Endodermal cell (in vitro differentiated cells): ENCODE measurements around the gene LPP. TPM values are rescaled to one million over a fixed set of nuclear protein-coding genes. Genes with fewer than 3 reads are reported as not detected.

Experiments
- DNase-seq: peaks from one replicate; pipeline ENCODE4 v3.0.0-alpha.2; 2017
- H3K27ac ChIP-seq: 2 replicates; pipeline ENCODE4 v1.5.1; 2013; ENCODE audit warnings: mild to moderate bottlenecking, low read depth, low read length, moderate library complexity
- H3K27me3 ChIP-seq: 2 replicates; pipeline ENCODE4 v1.6.1; 2013; ENCODE audit warnings: mild to moderate bottlenecking, low read length, moderate library complexity; ENCODE audit not compliant: insufficient read depth, control insufficient read depth, poor library complexity, severe bottlenecking
- H3K36me3 ChIP-seq: 2 replicates; pipeline ENCODE4 v1.7.0; 2013; ENCODE audit warnings: mild to moderate bottlenecking, low read length, moderate library complexity; ENCODE audit not compliant: control insufficient read depth, insufficient read depth
- H3K4me1 ChIP-seq: one replicate; pipeline ENCODE4 v1.7.0; 2013; ENCODE audit warnings: low read length; ENCODE audit not compliant: control insufficient read depth, insufficient read depth
- H3K4me3 ChIP-seq: 2 replicates; pipeline ENCODE4 v1.5.1; 2013; ENCODE audit warnings: mild to moderate bottlenecking, low read length, moderate library complexity
- H3K9ac ChIP-seq: 2 replicates; pipeline ENCODE4 v1.6.1; 2013; ENCODE audit warnings: mild to moderate bottlenecking, low read length, moderate library complexity; ENCODE audit not compliant: poor library complexity, severe bottlenecking; ENCODE audit errors: extremely low read depth
- H3K9me3 ChIP-seq: 2 replicates; pipeline ENCODE4 v1.6.1; 2013; ENCODE audit warnings: mild to moderate bottlenecking, low read length, moderate library complexity; ENCODE audit not compliant: control insufficient read depth
- H3K27ac Mint-ChIP-seq: 2 replicates; pipeline ENCODE4 v1.8.0; 2020; ENCODE audit warnings: mixed read lengths
- H3K27me3 Mint-ChIP-seq: 2 replicates; pipeline ENCODE4 v1.8.0; 2021; ENCODE audit warnings: mild to moderate bottlenecking, mixed read lengths; ENCODE audit not compliant: insufficient read depth
- H3K36me3 Mint-ChIP-seq: 2 replicates; pipeline ENCODE4 v1.8.0; 2020; ENCODE audit warnings: low read depth, mixed read lengths
- H3K4me1 Mint-ChIP-seq: 2 replicates; pipeline ENCODE4 v1.8.0; 2020; ENCODE audit warnings: mixed read lengths
- H3K4me3 Mint-ChIP-seq: 2 replicates; pipeline ENCODE4 v1.8.0; 2020; ENCODE audit warnings: mild to moderate bottlenecking, moderate library complexity, mixed read lengths
- H3K9me3 Mint-ChIP-seq: 2 replicates; pipeline ENCODE4 v1.8.0; 2020; ENCODE audit warnings: mild to moderate bottlenecking, mixed read lengths
- WGBS, 2 experiments: methylation state at CpG; one replicate each; pipeline versions ENCODE4 v1.1.5 to v1.1.7; 2013; ENCODE audit warnings: missing lambda C conversion rate in 2 of 2, mixed read lengths in 1 of 2; ENCODE audit not compliant: insufficient coverage in 1 of 2, insufficient read length in 1 of 2; 5-methylcytosine and 5-hydroxymethylcytosine counted together
- total RNA-seq, 2 donors: library from RNA; stranded (reverse); fragmentation: NEBNext Ultra II Directional in 1 of 2; extraction: Animal tissue kit (Norgen Biotek cat#: 25700) in 1 of 2; gene quantifications; 2 replicates in 1 of 2; 3 replicates in 1 of 2; pipeline ENCODE4 v1.2.1, GENCODE V29; 2021
- TF ChIP-seq, protein P1 (sequence below): fragments of 200-600 bp; sonication (generic); conservative IDR thresholded peaks from 2 replicates; pipeline ENCODE4 v1.5.0; 2021; ENCODE audit warnings: antibody characterized with exemption, mild to moderate bottlenecking

The LPP gene
- total RNA-seq, 2 donors from 2014 or later = 78.0 to 105 TPM

DNA sequence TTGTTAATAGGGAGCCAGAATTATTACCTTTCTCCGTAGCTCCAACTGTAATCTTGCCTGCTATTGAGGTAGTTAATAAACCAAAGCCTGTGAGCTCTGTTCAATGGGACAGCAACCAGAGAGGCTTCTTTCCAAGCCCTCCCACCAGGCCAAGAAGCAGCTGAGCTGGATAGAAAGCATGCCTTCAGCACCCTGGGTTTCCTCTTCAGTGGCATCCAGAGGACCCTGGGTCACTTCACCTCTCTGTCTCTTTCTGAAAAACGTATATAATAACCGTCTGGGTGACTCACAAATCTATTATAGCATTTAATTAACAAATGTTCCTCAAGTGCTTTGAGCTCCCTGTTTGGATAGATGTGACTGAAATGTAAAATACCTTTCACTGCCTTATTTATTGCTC lies 420.0 kb downstream of the LPP start:
- Histone ChIP-seq H3K4me3 (no peak overlapping the region), H3K9me3 (no peaks in the 10 kb centered on the region), H3K27ac (no peak overlapping the region), H3K4me1 (no peaks in the 10 kb centered on the region), H3K9ac (no peak overlapping the region), H3K36me3 (peaks cover 1% of the 10 kb centered on the region), H3K27me3 (no peaks in the 10 kb centered on the region)
- H3K4me3 Mint-ChIP-seq = no peak overlapping the region
- H3K27ac Mint-ChIP-seq = no peak overlapping the region
- H3K27me3 Mint-ChIP-seq = no peaks in the 10 kb centered on the region
- H3K9me3 Mint-ChIP-seq = no peaks in the 10 kb centered on the region
- 95% methylated on average over 3 of the region's 3 CpGs; no CpG with 5 or more reads in 1 of the 2 experiments for WGBS, 2 experiments
- DNase-seq = peak; percentile 48
- no peaks in the 10 kb centered on the region for H3K4me1 Mint-ChIP-seq
- TF ChIP-seq, protein P1, sequence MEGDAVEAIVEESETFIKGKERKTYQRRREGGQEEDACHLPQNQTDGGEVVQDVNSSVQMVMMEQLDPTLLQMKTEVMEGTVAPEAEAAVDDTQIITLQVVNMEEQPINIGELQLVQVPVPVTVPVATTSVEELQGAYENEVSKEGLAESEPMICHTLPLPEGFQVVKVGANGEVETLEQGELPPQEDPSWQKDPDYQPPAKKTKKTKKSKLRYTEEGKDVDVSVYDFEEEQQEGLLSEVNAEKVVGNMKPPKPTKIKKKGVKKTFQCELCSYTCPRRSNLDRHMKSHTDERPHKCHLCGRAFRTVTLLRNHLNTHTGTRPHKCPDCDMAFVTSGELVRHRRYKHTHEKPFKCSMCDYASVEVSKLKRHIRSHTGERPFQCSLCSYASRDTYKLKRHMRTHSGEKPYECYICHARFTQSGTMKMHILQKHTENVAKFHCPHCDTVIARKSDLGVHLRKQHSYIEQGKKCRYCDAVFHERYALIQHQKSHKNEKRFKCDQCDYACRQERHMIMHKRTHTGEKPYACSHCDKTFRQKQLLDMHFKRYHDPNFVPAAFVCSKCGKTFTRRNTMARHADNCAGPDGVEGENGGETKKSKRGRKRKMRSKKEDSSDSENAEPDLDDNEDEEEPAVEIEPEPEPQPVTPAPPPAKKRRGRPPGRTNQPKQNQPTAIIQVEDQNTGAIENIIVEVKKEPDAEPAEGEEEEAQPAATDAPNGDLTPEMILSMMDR = no peak
- peaks cover 2% of the 10 kb centered on the region for H3K36me3 Mint-ChIP-seq

DNA sequence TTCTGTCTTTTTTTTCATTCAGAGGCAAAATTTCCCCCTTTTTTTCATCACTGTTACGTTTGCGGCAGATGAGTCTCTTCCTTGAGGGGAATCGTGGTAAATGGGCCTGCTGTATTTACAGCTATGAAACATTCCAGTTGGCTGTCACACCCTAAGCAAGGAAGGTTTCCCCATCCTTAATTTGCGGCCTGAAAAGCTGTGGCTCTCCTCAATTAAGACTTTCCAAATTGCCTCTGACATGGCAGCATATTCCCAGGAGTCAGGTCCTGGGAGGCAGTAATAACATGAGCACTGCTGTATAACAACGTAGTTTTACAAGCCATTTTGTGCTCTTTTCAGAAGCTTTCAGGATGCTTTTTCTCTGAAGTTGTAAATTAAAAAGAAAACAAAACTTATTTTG lies 420.9 kb downstream of the LPP start:
- no peaks in the 10 kb centered on the region for H3K9me3 Mint-ChIP-seq
- H3K27ac Mint-ChIP-seq = no peak overlapping the region

DNA sequence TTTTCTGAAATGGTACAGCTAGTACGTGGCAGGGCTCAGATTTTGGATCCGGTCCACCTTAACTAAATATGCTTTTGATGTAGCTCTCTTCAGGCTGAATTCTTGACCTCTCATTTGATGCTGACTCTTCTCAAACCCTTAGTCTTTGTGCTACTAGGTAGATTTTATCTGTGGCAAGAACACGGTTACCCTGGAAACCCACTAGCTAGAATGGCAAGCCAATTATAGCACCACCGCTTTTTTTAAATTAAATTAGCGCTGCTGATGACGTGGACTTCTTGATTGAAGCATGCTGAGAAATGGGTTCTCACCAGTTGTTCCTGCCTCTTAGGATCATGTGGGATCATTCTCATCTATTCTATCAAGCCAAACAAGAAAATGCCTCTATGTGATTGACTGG lies 421.5 kb downstream of the LPP start:
- DNase-seq = no peak
- Histone ChIP-seq H3K27me3 (no peaks in the 10 kb centered on the region), H3K4me3 (no peak overlapping the region), H3K36me3 (peaks cover 4% of the 10 kb centered on the region), H3K4me1 (no peaks in the 10 kb centered on the region), H3K9ac (no peak overlapping the region), H3K27ac (no peak overlapping the region), H3K9me3 (no peaks in the 10 kb centered on the region)
- Mint-ChIP-seq H3K27ac (no peak overlapping the region), H3K4me3 (no peak overlapping the region), H3K27me3 (no peaks in the 10 kb centered on the region), H3K36me3 (peaks cover 3% of the 10 kb centered on the region), H3K9me3 (no peaks in the 10 kb centered on the region), H3K4me1 (no peaks in the 10 kb centered on the region)
- TF ChIP-seq, protein P1 = no peak
- WGBS, 2 experiments = 81 to 87% methylated on average over 5 to 6 of the region's 6 CpGs

More for the DNA sequence above, 420.9 kb downstream of the LPP start:
- no peaks in the 10 kb centered on the region for H3K9me3 ChIP-seq
- H3K36me3 Mint-ChIP-seq = peaks cover 3% of the 10 kb centered on the region
- no peak for DNase-seq
- no peak overlapping the region for H3K27ac ChIP-seq
- no peaks in the 10 kb centered on the region for H3K4me1 ChIP-seq
- H3K4me1 Mint-ChIP-seq = no peaks in the 10 kb centered on the region
- H3K4me3 ChIP-seq = no peak overlapping the region
- H3K27me3 Mint-ChIP-seq = no peaks in the 10 kb centered on the region
- H3K9ac ChIP-seq = no peak overlapping the region
- H3K4me3 Mint-ChIP-seq = no peak overlapping the region
- peaks cover 4% of the 10 kb centered on the region for H3K36me3 ChIP-seq
- TF ChIP-seq, protein P1 = no peak
- 92 to 94% methylated on average over 5 of the region's 5 CpGs for WGBS, 2 experiments
- H3K27me3 ChIP-seq = no peaks in the 10 kb centered on the region
